22Rv1 (cell line): Measurements from ENCODE around the gene CEP170B.
"Not testable (repeated sequence)": the region's sequence is repeated elsewhere in the genome, so short reads cannot be mapped to it uniquely, and the experiment has no call there.

Experiments used
- H3K27ac ChIP-seq: fragments of 450-650 bp; 2 replicates; pipeline ENCODE4 v1.5.1; 2017
- ZFX ChIP-seq: fragments of 450-650 bp; IDR thresholded peaks from 2 replicates; pipeline ENCODE4 v1.6.1; 2017; ENCODE audit warnings: antibody characterized with exemption, borderline replicate concordance
- TF ChIP-seq, protein P1 (sequence below): fragments of 450-650 bp; IDR thresholded peaks from 2 replicates; pipeline ENCODE4 v1.5.1; 2017; ENCODE audit warnings: mild to moderate bottlenecking

CEP170B gene

DNA sequence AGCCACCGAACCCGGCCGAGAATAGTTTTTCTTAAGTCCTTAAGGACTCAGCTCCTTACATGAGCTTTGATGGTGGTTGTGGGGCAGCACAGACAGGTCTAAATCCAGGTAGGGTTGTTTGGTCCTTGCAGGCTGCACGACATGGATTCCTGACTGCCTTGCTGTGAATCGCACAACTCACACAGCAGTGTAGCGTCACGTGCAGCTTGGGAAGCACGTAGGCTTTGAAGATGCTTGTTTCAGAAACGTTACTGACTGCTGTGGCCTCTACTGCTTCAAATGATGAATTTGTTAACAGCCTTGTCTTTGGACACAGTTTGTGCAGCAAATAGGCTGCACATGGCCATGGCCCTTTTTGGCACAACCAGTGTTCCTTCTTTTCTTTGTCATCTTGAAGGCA, 34.3 kb upstream of the CEP170B start:
- TF ChIP-seq, protein P1, sequence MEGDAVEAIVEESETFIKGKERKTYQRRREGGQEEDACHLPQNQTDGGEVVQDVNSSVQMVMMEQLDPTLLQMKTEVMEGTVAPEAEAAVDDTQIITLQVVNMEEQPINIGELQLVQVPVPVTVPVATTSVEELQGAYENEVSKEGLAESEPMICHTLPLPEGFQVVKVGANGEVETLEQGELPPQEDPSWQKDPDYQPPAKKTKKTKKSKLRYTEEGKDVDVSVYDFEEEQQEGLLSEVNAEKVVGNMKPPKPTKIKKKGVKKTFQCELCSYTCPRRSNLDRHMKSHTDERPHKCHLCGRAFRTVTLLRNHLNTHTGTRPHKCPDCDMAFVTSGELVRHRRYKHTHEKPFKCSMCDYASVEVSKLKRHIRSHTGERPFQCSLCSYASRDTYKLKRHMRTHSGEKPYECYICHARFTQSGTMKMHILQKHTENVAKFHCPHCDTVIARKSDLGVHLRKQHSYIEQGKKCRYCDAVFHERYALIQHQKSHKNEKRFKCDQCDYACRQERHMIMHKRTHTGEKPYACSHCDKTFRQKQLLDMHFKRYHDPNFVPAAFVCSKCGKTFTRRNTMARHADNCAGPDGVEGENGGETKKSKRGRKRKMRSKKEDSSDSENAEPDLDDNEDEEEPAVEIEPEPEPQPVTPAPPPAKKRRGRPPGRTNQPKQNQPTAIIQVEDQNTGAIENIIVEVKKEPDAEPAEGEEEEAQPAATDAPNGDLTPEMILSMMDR: no peak
- no peak for TF ChIP-seq ZFX
- H3K27ac ChIP-seq: no peak overlapping the region

DNA sequence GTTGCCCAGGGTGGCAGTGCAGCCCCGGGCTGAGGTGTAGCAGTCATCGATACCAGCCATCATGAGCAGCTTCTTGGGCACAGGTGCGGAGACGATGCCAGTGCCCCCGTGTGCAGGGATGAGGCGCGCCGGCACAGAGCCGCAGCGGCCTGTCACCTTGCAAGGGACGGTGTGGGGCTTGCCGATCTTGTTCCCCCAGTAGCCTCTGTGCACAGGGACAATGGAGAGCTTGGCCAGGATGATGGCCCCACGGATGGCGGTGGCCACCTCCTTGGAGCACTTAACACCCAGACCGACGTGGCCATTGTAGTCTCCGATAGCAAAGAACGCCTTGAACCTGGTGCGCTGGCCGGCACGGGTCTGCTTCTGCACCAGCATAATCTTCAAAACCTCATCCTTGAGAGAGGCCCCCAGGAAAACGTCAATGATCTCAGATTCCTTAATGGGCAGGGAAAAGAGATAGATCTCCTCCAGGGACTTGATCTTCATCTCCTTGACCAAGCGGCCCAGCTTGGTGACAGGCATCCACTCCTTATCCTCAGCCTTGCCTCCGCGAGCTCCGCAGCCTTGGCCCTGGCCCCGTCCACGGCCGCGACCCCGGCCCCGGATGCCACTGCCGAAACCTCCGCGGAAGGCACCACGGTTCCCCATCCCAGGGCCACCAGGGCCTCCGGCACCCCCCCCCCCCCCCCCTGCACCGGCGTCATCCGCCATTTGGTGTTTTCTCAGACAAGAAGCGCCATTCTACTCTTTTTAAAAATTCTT, 28.7 kb upstream of the CEP170B start:
- H3K27ac ChIP-seq: not testable (repeated sequence)

DNA sequence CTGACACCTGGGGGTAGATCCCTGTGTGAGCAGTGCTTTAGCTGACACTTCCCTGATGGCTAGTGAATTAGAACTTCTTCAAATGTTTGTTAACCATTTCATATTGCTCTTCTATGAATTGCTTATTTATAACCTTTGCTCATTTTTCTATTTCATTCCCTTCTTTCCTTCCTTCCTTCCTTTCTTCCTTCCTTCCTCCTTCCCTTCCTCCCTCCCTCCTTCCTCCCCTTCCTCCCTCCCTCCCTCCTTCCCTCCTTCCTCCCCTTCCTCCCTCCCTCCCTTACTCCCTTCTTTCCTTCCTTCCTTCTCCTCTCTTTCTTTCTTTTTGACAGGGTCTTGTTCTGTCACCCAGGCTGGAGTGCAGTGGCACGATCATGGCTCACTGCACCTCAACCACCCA, 23.3 kb upstream of the CEP170B start:
- TF ChIP-seq ZFX: no peak
- TF ChIP-seq, protein P1: no peak
- no peak overlapping the region for H3K27ac ChIP-seq

DNA sequence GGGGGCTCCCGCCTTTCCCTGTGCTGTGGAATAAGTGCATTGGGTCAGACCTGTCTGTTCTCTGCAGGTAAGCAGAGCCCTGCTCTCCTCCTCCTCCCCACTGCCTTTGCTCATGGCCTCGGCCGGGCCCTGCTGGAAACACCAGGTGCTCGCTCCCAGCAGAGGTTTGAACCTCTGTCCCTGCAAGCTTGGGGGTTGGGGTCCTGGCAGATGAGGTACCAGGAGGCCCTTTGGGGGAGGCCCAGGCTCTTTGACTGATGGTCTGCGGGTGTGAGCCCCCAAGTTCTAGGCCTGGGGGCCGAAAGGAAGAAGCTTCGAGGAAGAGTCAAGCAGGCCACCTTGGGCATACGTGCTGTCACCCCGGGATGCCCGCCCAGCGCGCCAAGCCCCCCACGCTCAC, 22.1 kb upstream of the CEP170B start:
- TF ChIP-seq, protein P1: no peak
- no peak for TF ChIP-seq ZFX
- H3K27ac ChIP-seq: no peak overlapping the region

DNA sequence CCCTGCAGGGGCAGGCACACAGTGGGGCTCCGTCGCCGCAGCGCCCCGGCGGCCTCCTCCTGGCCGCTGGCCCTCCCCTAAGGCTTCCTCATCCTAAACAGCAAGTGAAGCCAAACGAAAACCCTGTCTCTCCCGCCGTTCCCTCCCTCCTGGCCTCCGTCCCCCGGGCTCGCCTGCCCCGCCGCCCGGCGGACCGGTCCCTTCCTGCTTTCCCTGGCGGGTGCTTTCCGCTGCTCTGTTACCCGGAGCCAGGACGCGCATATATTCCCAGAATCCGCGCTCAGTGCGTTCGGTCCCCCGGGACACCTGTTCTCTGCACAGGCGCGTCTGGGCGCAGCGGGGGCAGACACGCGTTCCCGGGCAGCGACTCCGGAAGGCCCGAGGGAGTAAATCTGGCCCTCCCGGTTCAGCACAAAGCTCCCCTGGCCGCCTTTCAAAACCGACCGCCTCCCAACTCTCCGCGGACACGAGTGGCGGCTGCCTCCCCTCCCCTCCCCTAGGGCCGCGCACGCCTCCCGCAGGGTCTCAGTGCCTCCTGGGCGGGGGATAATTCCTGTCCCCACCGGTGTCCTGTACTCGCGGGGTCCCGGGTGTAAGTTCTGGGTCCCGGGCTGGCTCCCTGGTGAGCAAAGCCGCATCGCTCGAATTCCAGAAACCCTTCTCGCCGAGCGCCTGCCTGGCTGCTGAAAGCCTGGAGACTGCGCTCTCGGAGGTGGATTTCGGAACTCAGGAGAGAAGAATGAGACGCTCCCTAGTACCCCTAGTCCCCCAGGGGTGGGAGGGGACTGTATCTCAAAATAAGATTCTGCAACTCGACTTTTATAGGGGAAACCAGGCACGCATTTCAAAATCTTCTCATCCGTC, 21.4 kb upstream of the CEP170B start:
- TF ChIP-seq, protein P1: no peak
- no peak for TF ChIP-seq ZFX
- no peak overlapping the region for H3K27ac ChIP-seq

DNA sequence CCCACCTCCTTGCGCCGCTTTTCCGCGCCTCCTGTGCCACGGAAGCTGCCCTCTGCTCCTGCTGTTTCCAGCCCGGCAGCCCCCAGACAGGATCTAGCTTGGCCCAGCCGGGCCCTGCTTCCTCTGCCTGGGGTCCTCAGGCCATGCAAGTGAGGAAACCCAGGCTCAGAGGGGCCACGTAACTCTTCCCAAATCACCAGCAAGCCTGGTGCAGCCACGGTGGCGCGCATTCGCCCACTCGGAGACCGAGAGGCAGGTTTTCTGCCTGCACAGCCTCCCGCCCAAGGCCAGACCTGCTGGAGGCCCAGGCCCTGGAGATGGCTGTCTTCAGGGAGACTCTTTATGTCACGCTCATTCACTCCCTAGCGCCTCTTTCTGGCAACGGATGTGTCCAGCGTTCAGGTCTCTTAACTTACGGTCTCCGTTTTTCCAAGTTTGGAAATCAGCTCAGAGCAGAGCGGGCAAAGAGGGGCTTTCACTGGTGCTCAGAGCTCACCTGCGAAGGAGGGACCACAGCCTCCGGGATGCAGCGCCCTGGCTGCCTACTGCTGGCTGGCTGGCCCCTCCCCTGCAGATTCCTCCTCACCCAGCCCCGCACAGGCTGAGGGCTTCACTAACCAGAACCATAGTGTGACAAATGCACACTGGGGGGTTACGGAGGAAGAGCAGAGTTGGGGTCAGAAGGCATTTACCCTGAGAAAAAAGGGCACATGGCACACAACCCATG, 20.6 kb upstream of the CEP170B start:
- H3K27ac ChIP-seq: no peak overlapping the region
- TF ChIP-seq, protein P1: peak; percentile 7; the same call in 1 of the 2 replicates
- no peak for TF ChIP-seq ZFX

DNA sequence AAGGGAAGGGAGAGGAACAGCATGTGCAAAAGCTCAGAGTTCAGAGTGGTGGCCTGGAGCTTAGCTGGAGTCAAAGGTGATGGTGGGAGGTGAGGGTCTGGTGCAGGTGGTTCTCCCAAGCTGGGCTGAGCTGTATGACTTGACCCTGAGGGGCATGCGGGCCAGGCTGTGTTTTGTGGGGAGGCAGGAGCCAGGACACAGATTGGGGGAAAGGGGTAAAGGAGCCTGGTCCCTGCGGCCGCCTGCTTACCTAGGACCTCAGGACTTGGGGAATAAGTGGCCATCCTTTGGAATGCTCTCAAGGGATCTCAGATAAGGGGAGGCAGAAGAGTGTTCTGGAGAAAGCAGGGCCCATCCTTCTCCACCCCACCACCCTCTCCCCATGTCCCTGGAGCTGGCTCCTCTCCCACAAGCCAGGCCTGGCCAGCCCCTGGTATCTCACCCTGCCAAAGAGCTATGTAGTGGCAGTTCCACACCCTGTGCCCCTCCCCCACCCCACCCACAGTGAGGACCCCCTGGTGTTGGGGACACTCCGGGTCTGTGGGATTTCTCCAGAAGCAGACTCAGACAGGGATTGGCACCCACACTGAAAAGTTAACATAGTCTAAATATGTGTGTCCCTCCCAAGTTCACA, 19.9 kb upstream of the CEP170B start:
- TF ChIP-seq, protein P1: no peak
- TF ChIP-seq ZFX: no peak
- H3K27ac ChIP-seq: no peak overlapping the region
